A549 (cell line): ENCODE results near the gene MMP24OS.

Experiments used
- CEBPB ChIP-seq, 2 experiments: fragments of >200 bp in 1 of 2; sonication (Bioruptor Twin) in 1 of 2; formaldehyde crosslinking in 1 of 2; IDR thresholded peaks; 2 replicates each; pipeline ENCODE4 v1.6.1; 2012 to 2016
- NFE2L2 ChIP-seq: fragments of 150-350 bp; conservative IDR thresholded peaks from 2 replicates; pipeline ENCODE4 v1.6.1; 2014; ENCODE audit warnings: low read length
- RAD21 ChIP-seq, 2 experiments: fragments of >200 bp in 1 of 2; sonication (Bioruptor Twin) in 1 of 2; formaldehyde crosslinking in 1 of 2; IDR thresholded peaks in 1 of 2; conservative IDR thresholded peaks in 1 of 2; 2 replicates in 1 of 2; 3 replicates in 1 of 2; pipeline ENCODE4 v1.6.1; 2012 to 2018; ENCODE audit warnings: inconsistent platforms in 1 of 2
- ZSCAN20 ChIP-seq: fragments of 250-450 bp; sonication (Bioruptor Pico); IDR thresholded peaks from 2 replicates; pipeline ENCODE4 v1.8.0; 2022; ENCODE audit warnings: mild to moderate bottlenecking, moderate library complexity
- TF ChIP-seq, protein P1 (sequence below): fragments of >200 bp; sonication (Bioruptor Twin); formaldehyde crosslinking; IDR thresholded peaks from 3 replicates; pipeline ENCODE4 v1.5.1; 2016
- TF ChIP-seq, protein P2 (sequence below): fragments of 200-600 bp; sonication (generic); IDR thresholded peaks from 2 replicates; pipeline ENCODE4 v1.6.1; 2016; ENCODE audit warnings: antibody characterized with exemption, mild to moderate bottlenecking, moderate library complexity

DNA sequence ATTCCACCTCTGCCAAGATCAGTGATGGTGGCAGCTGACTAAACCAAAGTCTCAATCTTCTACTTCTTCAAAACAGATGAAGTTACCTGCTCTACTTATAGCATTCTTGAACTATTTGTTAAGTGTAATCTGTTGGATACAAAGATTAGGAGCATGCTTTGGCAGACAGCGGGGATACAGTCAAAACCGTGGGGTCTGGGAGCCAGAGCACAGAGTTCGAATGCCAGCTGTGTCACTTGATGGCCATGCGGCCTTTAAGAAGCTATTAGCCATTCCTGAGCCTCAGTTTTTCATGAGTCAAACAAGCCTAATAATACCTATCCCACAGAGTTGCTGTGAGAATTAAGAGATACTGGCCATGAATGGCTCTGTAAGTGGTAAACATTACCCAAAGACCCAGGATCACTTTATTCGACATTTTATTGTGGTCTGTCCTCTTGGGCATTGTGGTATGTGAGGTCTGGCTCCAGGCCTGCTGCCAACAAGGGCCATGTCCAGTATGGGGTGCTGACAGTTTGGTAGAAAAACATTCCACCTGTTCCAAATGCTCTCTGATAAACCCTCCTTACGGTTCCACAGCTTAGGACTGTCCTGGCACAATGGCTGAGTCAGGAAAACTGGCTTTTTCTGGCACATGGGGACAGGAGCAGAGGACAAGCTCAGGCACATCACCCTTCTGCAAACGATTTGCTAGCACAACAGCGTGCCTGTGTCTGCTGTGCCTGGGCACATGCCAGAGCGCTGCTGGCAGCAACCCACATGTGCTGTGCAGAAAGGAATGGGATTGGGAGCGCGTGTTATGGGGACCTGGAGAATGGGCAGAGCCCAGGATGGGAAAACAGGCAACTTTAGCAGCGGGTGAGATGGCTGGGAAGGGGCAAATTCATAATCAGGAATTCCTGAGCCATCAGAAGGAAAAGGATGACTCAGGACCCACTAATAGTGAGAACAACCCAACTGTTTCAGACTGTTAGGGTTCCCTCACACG lies 30.0 kb upstream of the MMP24OS start:
- TF ChIP-seq CEBPB (IDR thresholded peaks at IDR 0.05): no peak
- TF ChIP-seq NFE2L2: no peak
- TF ChIP-seq, protein P1, sequence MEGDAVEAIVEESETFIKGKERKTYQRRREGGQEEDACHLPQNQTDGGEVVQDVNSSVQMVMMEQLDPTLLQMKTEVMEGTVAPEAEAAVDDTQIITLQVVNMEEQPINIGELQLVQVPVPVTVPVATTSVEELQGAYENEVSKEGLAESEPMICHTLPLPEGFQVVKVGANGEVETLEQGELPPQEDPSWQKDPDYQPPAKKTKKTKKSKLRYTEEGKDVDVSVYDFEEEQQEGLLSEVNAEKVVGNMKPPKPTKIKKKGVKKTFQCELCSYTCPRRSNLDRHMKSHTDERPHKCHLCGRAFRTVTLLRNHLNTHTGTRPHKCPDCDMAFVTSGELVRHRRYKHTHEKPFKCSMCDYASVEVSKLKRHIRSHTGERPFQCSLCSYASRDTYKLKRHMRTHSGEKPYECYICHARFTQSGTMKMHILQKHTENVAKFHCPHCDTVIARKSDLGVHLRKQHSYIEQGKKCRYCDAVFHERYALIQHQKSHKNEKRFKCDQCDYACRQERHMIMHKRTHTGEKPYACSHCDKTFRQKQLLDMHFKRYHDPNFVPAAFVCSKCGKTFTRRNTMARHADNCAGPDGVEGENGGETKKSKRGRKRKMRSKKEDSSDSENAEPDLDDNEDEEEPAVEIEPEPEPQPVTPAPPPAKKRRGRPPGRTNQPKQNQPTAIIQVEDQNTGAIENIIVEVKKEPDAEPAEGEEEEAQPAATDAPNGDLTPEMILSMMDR: no peak
- TF ChIP-seq RAD21 (conservative IDR thresholded peaks at IDR 0.05 in 1 of 2, IDR thresholded peaks at IDR 0.05 in 1 of 2): no peak
- TF ChIP-seq ZSCAN20 (CRISPR knock-in tag): no peak
- TF ChIP-seq, protein P2, sequence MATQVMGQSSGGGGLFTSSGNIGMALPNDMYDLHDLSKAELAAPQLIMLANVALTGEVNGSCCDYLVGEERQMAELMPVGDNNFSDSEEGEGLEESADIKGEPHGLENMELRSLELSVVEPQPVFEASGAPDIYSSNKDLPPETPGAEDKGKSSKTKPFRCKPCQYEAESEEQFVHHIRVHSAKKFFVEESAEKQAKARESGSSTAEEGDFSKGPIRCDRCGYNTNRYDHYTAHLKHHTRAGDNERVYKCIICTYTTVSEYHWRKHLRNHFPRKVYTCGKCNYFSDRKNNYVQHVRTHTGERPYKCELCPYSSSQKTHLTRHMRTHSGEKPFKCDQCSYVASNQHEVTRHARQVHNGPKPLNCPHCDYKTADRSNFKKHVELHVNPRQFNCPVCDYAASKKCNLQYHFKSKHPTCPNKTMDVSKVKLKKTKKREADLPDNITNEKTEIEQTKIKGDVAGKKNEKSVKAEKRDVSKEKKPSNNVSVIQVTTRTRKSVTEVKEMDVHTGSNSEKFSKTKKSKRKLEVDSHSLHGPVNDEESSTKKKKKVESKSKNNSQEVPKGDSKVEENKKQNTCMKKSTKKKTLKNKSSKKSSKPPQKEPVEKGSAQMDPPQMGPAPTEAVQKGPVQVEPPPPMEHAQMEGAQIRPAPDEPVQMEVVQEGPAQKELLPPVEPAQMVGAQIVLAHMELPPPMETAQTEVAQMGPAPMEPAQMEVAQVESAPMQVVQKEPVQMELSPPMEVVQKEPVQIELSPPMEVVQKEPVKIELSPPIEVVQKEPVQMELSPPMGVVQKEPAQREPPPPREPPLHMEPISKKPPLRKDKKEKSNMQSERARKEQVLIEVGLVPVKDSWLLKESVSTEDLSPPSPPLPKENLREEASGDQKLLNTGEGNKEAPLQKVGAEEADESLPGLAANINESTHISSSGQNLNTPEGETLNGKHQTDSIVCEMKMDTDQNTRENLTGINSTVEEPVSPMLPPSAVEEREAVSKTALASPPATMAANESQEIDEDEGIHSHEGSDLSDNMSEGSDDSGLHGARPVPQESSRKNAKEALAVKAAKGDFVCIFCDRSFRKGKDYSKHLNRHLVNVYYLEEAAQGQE: no peak
